ENCODE data around the gene FXYD6.

GRCh38 chr11:117832511-117832910, 43.9 kb downstream of the FXYD6 start:
- TF ChIP-seq CTCF (IDR thresholded peaks at IDR 0.05) (no peak), EP300 (IDR thresholded peaks at IDR 0.05) (no peak)
